ENCODE data around the gene EHD2.

The EHD2 gene

DNA sequence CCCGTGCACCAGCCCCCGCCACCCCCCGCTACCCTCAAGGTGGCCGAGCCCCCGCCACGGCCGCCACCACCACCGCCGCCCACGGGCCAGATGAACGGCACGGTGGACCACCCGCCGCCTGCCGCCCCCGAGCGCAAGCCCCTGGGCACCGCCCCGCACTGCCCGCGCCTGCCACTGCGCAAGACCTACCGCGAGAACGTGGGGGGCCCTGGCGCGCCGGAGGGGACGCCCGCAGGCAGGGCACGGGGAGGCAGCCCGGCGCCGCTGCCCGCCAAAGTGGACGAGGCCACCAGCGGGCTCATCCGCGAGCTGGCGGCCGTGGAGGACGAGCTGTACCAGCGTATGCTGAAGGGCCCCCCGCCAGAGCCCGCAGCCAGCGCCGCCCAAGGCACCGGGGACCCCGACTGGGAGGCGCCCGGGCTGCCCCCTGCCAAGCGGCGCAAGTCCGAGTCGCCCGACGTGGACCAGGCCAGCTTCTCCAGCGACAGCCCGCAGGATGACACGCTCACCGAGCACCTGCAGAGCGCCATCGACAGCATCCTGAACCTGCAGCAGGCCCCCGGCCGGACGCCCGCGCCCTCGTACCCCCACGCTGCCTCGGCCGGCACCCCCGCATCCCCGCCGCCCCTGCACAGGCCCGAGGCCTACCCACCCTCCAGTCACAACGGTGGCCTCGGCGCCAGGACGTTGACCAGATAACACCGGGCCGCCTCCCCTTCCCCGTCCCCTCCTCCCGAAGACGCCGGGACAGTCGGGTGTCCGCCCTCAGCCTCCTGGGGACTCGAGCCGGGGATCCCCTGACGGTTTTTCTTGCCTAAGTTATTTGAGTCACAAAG lies 11.3 kb upstream of the EHD2 start:
- no peak for DNase-seq (ENCODE audit: low read depth in 1 of 2, low spot score in 1 of 2)

DNA sequence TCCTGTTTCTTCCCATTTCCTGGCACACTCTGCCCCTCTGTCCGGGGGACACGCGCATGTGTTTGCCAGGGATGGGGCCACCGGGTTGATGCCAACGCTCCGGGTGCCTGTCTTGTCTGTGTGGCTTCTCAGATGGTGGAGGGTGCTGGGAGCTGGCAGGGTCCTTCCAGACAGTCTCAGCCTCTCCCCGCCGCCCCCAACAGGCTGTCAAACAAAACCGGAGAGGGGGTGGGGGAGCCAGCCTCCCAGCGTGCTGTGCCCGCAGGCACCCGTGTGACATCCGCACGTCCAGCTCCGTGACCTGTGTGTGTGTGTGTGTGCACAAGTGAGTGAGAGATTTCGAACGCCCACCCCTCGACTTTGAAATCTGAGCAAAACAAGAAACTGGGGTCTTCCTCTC lies 10.6 kb upstream of the EHD2 start:
- H3K27me3 ChIP-seq (ENCODE audit: insufficient read depth, poor library complexity, severe bottlenecking), result no peaks in the 10 kb centered on the region
- H3K27ac ChIP-seq (replicated peaks), result no peak overlapping the region
- H3K4me3 ChIP-seq (replicated peaks; ENCODE audit: insufficient read depth, low read length), result no peak overlapping the region
- no peak for DNase-seq (ENCODE audit: low read depth in 1 of 2, low spot score in 1 of 2)
- TF ChIP-seq POLR2AphosphoS5 (IDR thresholded peaks at IDR 0.05; ENCODE audit: low read depth), result no peak
- TF ChIP-seq, protein P1, sequence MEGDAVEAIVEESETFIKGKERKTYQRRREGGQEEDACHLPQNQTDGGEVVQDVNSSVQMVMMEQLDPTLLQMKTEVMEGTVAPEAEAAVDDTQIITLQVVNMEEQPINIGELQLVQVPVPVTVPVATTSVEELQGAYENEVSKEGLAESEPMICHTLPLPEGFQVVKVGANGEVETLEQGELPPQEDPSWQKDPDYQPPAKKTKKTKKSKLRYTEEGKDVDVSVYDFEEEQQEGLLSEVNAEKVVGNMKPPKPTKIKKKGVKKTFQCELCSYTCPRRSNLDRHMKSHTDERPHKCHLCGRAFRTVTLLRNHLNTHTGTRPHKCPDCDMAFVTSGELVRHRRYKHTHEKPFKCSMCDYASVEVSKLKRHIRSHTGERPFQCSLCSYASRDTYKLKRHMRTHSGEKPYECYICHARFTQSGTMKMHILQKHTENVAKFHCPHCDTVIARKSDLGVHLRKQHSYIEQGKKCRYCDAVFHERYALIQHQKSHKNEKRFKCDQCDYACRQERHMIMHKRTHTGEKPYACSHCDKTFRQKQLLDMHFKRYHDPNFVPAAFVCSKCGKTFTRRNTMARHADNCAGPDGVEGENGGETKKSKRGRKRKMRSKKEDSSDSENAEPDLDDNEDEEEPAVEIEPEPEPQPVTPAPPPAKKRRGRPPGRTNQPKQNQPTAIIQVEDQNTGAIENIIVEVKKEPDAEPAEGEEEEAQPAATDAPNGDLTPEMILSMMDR (IDR thresholded peaks at IDR 0.05; ENCODE audit: insufficient read depth, low read length), result no peak
- no peak for TF ChIP-seq SPI1 (IDR thresholded peaks at IDR 0.05; ENCODE audit: borderline replicate concordance, low read depth)
- TF ChIP-seq, protein P2, sequence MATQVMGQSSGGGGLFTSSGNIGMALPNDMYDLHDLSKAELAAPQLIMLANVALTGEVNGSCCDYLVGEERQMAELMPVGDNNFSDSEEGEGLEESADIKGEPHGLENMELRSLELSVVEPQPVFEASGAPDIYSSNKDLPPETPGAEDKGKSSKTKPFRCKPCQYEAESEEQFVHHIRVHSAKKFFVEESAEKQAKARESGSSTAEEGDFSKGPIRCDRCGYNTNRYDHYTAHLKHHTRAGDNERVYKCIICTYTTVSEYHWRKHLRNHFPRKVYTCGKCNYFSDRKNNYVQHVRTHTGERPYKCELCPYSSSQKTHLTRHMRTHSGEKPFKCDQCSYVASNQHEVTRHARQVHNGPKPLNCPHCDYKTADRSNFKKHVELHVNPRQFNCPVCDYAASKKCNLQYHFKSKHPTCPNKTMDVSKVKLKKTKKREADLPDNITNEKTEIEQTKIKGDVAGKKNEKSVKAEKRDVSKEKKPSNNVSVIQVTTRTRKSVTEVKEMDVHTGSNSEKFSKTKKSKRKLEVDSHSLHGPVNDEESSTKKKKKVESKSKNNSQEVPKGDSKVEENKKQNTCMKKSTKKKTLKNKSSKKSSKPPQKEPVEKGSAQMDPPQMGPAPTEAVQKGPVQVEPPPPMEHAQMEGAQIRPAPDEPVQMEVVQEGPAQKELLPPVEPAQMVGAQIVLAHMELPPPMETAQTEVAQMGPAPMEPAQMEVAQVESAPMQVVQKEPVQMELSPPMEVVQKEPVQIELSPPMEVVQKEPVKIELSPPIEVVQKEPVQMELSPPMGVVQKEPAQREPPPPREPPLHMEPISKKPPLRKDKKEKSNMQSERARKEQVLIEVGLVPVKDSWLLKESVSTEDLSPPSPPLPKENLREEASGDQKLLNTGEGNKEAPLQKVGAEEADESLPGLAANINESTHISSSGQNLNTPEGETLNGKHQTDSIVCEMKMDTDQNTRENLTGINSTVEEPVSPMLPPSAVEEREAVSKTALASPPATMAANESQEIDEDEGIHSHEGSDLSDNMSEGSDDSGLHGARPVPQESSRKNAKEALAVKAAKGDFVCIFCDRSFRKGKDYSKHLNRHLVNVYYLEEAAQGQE (IDR thresholded peaks at IDR 0.05; ENCODE audit: insufficient replicate concordance, low read depth), result no peak
- no peak for TF ChIP-seq GABPA (IDR thresholded peaks at IDR 0.05; ENCODE audit: low read depth)

More for the DNA sequence above, 11.3 kb upstream of the EHD2 start:
- H3K4me3 ChIP-seq (replicated peaks; ENCODE audit: insufficient read depth, low read length), result no peak overlapping the region
- TF ChIP-seq, protein P1 (IDR thresholded peaks at IDR 0.05; ENCODE audit: insufficient read depth, low read length), result no peak
- TF ChIP-seq GABPA (IDR thresholded peaks at IDR 0.05; ENCODE audit: low read depth) (no peak), POLR2AphosphoS5 (IDR thresholded peaks at IDR 0.05; ENCODE audit: low read depth) (no peak), SPI1 (IDR thresholded peaks at IDR 0.05; ENCODE audit: borderline replicate concordance, low read depth) (no peak)
- TF ChIP-seq, protein P2 (IDR thresholded peaks at IDR 0.05; ENCODE audit: insufficient replicate concordance, low read depth), result no peak
- H3K27me3 ChIP-seq (ENCODE audit: insufficient read depth, poor library complexity, severe bottlenecking), result no peaks in the 10 kb centered on the region
- H3K27ac ChIP-seq (replicated peaks), result no peak overlapping the region

DNA sequence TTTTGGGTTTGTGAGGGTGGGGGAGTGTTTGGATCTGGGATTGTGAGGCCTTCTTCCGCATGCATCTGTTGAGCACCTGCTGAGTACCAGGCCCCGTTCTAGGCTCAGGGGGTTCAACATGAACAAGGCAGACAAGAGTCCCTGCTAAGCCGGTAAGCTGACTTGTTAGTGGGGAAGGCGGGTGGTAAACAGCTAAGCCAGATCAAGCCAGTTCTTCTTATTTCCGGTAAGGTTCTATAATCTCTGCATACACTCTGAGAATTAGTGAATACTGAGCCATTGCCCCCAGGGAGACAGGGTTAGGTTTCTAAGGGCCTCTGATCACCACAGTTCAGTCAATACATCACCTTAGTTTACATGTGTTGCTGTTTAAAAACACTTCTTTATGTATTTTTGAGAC lies 9.9 kb upstream of the EHD2 start:
- TF ChIP-seq GABPA (IDR thresholded peaks at IDR 0.05; ENCODE audit: low read depth) (no peak), POLR2AphosphoS5 (IDR thresholded peaks at IDR 0.05; ENCODE audit: low read depth) (no peak), SPI1 (IDR thresholded peaks at IDR 0.05; ENCODE audit: borderline replicate concordance, low read depth) (no peak)
- no peak for DNase-seq (ENCODE audit: low read depth in 1 of 2, low spot score in 1 of 2)
- Histone ChIP-seq H3K4me3 (replicated peaks; ENCODE audit: insufficient read depth, low read length) (no peak overlapping the region), H3K27me3 (ENCODE audit: insufficient read depth, poor library complexity, severe bottlenecking) (no peaks in the 10 kb centered on the region), H3K27ac (replicated peaks) (no peak overlapping the region)

DNA sequence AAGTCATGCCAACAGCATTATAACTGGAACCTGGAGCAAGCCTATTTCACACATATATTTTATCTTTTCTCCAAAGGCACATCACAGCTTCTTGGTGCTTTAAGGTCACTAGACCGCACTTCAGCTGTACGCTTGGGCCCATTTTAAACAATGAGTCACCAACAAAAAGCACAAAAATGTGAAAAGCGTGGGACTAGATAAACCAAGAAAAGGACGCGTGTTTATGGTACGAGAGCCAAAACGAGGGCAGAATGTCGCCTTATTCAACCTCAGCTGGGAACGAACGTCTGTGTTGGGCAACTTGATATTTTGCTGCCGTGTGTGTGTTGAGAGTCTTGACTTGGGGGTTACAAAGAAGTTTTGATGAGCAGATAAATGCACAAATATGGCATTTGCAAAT lies 9.2 kb upstream of the EHD2 start:
- TF ChIP-seq, protein P2 (IDR thresholded peaks at IDR 0.05; ENCODE audit: insufficient replicate concordance, low read depth), result no peak
- TF ChIP-seq, protein P1 (IDR thresholded peaks at IDR 0.05; ENCODE audit: insufficient read depth, low read length), result no peak
- TF ChIP-seq POLR2AphosphoS5 (IDR thresholded peaks at IDR 0.05; ENCODE audit: low read depth) (no peak), GABPA (IDR thresholded peaks at IDR 0.05; ENCODE audit: low read depth) (no peak), SPI1 (IDR thresholded peaks at IDR 0.05; ENCODE audit: borderline replicate concordance, low read depth) (no peak)
- no peaks in the 10 kb centered on the region for H3K27me3 ChIP-seq (ENCODE audit: insufficient read depth, poor library complexity, severe bottlenecking)
- DNase-seq (ENCODE audit: low read depth in 1 of 2, low spot score in 1 of 2), result no peak
- no peak overlapping the region for H3K27ac ChIP-seq (replicated peaks)
- H3K4me3 ChIP-seq (replicated peaks; ENCODE audit: insufficient read depth, low read length), result no peak overlapping the region

All from HL-60 (cell line).